Epidermal melanocyte (primary cell): ENCODE results near the gene RFTN1.

Experiments used
- DNase-seq: peaks from one replicate; pipeline ENCODE4 v3.0.0; 2011; ENCODE audit warnings: low spot score; ENCODE audit not compliant: insufficient read length

RFTN1 gene

DNA sequence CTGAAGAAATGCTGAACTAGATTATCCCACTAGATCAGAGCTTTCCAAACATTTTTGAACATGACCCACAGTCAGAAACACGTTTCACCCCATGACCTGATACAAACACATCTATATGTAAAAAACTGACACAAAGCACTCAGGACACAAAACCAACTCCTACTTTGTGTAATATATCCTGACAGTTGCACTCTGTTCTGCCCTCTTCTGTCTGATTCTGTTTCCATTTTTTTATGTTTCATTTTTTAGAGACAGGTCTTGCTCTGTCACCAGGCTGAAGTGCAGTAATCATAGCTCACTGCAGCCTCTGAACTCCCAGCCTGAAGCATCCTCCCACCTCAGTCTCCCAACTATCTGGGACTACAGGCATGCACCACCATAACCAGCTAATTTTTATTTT lies 15.8 kb upstream of the RFTN1 start:
- DNase-seq, result no peak

DNA sequence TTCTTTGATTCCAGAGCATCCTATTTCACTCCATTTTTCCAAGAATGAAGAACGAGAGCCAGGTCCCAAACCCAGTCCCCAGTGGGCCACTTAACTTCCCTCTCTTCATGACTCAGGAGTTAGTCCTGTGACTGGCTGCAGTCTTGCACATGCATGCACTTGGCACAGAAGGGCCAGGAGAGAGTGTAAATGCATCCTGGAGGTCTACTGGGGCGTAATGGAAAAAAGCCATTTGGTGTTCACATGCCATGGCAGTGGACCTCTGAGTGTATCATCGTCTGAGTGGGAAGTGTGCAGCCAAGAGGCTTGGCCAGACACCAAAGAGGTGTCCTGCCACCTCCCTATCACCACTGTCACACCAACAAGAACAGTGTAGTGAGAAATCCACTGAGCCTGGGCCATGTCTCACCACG lies 15.1 kb upstream of the RFTN1 start:
- no peak for DNase-seq

DNA sequence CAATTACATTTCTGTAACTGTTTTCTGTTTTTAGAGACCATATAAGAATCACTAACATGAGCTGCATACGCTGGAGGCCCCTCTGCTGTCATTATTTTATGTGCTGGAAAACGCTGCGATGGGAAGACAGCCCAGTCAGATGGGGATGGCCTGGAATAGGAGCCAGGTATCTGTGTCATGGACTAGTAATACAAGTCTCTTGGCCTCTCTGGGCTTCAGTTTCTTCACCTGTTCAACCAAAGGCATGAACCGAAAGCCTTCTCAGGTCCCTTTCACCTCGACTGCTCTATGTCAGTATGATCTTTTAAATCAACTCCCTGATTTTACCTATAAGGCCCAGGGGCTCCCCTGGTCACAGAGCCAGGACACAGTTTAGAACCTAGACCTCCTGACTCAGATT lies 14.6 kb upstream of the RFTN1 start:
- no peak for DNase-seq

DNA sequence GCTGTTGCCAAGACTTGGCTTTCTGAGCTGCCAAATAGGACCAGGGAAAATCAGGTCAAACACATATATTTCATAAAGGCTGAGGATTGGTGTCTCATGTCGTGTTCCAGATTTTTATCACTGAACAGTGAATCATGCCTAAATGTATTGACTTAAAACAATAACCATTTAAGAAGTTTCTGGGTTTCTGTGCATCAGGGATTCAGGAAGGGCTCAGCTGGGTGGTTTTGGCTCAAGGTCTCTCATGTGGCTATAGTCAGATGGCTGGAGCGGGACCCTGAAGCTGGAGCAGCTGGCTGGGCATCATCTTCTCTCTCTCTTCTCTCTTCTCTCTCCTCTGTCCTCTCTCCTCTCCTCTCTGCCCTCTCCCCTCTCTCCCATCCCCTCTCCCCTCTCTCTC lies 10.7 kb upstream of the RFTN1 start:
- no peak for DNase-seq

DNA sequence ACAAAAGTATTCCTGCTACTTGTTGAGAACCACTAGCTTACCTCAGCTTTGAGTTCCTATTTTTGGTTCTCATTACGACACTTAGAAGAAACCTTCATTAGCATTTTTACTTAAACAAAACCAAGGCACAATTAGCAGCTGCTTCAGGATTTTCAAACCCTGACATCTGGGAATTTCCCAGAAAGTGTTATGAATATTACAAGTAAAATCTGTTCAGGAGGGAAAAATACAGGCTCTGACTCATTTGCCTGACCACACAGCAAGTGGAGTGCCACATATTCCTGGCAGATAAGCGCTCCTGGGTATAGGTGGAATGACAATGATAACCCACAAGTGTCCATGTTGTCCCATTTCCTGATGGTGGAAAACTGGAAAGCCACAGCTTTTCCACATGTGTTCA lies 10.3 kb upstream of the RFTN1 start:
- no peak for DNase-seq

DNA sequence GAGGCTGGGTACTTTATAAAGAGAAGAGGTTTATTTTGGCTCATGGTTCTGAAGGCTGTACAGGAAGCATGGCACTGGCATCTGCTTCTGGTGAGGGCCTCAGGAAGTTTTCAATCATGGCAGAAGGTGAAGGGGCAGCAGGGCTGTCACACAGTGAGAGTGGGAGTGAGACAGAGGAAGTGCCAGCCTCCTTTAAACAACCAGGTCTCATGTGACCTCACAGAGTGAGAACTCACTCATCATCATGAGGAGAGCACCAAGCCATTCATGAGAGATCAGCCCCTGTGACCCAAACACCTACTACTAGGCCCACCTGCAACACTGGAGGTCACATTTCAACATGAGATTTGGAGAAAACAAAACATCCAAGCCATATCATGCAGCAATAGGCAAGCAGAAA lies 9.3 kb upstream of the RFTN1 start:
- DNase-seq, result no peak

DNA sequence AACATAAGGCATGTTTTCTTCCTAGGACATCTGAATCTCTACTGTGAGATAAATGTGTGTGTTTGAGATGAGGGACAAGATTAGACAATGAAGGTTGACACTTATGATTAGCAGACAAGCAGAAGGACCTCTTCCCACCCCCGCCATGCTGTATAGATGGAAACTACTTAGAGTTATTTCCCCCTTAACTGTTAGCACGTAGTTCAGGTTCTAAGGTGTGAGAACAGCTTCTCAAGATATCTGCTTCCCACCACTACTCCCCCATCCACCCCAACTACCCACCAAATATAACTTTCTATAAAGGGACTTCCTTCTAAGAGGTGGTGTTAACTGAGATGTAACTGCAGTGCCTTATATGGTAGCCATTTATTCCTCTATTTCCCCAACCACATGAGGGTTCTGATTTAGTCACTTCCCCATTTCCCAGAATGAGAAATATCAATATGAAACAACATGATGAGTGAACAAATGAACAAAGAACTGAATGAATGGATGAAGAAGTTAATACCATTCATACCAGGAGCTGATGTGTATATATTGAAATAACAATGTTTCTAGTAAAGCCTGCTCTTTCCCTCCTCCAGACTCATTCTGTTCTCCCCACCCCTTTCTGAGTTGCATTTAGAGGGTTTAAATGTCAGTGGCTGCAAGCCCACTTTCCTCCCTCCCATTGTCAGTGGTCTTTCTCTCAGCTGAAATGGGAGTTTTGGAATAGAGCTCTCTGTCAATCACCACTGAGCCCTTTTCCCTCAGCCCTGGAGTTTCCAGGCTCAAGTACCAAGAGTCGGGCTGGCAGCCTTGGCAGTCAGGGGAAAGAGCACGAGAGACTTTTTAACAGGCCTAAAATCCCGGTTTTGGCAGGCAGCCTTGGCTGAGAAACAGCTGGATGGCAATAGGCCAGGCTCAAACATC lies 7.7 kb upstream of the RFTN1 start:
- no peak for DNase-seq

DNA sequence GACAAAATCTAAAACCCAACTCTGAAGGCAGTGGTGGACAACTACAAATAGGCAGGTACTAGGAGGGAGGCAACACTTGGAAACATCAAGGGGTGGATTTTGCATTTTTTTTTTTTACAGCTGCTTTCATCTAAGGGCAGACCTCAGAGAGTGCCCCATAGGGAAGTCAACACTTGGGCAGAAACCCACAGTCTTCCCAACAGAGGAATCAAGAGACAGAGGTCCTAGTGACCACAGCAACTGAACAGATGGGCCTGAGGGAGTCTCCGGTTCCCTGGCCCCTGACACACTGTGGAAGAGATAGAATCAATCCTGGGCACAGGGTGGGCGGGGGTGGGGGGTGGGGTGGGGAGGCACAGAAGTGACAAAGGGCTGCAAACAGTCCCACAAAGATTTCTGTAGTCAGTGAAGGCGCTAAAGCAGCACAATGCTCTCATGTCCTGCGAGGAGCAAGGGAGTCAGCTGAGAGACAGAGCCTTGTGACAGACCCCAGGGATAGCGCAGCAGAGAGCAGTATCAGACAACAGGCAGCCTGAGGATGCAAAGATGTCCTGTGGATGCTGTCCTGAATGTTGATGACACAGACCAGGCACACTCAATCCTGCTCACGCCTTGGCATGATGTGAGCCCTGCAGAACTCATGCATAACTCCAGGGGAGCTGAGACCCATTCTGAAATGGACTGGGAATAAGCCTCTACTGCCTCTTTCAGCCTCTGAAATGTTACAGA lies 6.9 kb upstream of the RFTN1 start:
- DNase-seq, result no peak

DNA sequence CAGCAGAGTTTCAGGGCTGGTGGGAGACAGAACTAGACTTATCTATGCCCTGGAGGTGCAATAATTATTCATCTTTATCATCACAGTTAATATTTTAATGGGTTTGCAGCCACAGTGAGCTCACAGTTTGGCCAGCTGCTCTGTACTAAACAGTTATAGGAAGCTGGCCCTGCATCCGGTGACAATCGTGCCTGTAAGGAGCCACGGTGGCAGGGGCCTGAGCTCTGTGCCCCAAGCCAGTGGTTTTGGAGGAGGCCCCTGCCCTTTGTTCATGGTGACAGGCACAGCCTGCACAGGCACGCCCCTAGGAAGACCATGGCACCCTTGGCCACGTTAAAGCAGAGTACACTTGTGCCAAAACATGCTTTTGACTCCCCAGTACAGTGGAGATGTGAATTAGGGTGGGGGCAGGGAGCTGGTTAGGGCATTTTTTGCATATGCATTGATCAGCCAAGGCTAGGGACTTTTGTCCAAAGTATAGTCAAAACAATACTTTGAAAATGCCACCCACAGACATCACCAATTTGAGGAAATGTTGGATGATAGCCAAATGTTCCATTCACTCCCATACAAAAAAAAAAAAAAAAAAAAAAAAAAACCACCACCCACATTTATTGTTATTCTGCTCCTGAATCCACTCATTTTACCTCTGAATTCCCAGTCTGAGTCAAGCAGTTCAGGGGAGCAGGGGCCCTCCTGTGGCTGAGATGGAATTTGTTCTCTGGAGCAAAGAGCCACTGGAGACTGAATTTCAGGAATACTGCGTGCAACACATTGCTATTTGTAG lies 3.4 kb upstream of the RFTN1 start:
- no peak for DNase-seq

DNA sequence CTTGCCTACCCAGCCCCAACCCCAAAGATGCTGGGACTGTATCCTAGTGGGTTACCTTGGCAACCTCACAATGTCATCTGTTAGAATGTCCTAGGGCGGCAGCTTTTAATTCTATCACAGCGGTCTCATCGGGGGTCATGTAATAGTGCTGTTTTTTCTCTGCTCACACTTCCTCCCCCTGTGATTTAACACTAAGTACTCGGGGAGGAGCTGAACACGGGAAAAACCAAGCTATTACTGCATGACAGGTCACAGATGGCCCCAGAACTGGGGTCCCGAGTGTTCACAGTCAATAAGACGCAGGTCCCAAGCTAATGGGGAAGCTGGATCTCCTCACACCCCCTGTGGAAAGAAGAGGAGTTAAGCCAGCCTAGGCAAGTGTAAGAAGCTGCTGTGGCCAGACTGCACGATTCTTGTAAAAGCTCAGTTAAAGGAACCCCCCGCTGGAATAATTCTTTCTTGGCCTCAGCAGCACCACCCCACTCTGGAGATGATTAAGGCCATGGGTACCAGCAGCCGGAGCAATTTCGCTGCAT lies 2.5 kb upstream of the RFTN1 start:
- no peak for DNase-seq

DNA sequence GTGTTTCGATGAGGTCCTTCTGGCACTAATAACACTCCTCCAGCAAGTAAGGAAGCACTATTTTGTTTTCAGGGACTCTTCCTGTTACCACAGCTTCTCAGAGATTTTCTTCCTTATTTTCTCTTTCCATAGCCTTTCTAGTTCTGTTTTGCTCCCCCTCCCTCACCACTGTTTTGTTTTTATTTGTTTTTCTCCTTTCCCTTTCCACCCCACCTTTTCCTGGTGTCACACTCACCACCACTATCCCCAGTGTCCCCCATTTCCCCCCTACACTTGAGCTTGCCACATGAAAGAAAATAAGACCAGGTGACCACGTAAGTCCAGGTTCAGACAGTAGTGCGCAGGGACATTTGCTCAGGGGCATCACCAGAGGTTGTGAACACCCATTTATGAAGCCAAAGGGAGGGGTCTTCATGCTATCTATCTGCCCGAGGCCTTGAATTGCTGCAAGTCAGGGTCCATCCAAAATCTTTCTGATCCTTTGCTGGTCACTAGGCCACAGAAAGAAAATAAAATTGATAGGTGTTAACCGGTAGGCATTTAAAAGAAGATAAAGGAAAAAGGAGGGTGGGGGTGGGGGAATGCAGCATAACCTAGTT lies 1.4 kb upstream of the RFTN1 start:
- no peak for DNase-seq

DNA sequence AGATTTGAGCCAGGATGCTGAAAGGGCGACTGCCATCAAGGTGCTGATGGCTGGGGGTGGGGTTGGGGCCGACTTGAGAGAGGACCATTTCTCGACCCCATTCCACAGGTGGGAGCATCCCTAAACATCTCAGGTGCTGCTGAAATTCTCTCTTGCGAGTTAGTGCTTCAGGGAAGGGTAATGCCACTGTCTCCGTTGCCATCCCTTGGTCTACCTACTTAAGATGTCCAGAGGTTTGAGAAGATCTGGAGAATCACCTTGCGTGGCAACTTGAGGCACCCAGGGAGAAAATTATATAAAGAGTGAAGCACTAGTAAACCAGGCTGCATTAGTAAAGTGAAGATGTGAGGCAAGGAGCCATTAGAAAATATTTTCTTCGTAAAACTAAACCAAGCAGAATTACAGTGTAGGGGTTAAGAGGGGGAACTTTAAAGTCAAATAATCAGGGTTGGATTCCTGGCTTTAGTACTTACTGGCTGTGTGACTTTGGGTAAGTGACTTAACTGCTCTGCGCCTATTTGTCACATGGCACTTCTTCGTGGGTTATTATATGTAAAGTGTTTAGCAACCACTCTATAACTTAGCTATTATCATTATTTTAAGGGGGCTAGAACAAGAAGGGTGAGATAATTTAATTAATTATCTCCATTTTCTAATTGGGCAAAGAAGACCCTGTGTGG lies 662 bp upstream of the RFTN1 start:
- no peak for DNase-seq

DNA sequence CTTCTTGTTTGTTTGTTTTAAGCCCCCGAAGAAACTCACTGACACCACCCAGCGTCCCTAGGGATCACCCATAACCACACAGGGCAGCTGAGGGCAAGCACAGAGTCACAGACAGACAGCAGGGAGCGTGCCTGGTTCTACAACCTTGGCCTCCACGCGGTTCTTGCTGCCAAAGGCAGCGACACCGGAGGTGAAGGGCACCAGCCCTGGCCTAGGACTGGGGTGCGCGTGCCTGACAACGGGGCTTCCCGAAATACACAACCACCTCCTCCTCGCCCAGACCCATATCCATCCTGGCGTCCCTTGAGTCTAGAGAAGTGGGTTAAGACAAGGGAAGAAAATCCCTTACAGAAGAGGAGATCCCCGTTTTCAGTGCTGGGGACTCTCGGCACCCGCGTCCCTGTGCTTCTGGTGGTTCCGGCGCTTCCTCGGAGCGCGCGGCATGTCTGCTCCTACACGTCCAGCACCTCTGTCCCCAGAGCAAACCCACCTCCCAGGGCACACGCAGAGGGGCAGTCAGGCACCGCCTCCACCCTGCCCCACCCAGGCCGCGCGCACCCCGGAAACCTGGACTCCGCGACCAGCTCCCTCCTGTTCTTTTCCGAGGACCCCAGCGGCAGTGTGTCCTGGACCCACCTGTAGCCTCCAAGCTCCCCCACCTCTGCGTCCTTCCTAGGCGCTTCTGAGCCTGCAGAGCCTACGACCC lies 911 bp downstream of the RFTN1 start:
- DNase-seq, result no peak

DNA sequence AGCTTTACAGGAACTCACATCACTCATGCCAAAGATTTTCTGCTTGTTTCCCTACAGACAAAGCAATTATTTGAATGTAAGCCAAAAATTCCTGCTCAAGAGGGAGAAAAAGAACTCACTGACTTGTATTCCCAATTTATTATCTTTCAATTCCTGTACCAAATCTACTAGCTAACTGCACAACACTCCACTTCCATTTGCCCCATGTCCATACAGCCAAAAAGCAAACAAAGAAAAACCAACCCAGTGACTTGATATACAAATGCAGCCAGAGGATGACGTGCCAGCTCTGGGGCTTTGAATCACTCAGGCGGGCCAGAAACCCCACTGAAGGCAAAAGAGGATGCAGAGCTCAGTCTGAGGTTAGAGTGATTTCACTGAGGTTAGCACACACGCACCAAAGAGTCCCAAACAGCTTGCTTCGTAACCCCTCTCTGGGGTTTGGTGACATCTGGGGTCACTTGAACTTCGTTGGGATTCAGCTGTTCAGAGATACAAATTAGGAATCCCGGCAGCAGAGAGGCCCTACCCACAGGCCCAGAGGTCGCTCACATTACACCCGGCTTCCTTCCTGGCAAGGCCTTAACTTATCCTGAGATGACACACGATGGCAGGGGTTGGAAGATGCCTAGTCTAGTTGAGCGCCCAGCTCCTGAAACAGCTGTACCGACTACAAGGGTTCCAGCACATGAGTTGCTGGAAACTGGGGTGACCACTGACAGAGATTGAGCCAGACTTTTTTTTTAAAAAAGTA lies 1.6 kb downstream of the RFTN1 start:
- DNase-seq, result peak; percentile 53

DNA sequence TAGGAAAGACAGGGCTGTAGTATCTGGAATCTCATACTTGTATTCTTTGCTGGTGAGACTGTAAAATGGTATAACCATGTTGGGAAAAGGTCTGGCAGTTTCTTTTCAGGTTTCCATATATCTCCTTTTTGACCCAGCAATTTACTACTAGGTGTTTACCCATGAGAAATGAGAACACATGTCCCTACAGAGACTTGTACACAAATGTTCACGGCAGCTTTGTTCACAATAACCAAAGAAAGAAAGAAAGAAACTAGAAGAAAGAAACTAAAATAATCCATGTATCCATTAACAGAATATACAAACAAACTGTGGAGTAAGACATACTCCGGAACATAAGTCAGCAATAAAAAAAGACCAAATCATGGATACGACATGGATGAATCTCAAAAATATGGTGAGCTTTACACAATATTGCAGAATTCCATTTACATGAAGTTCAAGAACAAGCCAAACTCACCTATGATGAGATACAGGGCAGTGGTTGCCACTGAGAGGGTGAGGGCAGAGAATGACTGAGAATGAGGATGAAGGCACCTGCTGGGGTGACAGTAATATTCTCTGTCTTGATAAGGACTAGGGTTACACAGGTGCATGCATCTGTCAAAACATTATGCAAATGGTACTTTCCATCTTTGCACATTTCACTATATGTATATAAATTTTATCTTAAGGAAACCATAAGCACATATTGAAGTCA lies 2.7 kb downstream of the RFTN1 start:
- no peak for DNase-seq

DNA sequence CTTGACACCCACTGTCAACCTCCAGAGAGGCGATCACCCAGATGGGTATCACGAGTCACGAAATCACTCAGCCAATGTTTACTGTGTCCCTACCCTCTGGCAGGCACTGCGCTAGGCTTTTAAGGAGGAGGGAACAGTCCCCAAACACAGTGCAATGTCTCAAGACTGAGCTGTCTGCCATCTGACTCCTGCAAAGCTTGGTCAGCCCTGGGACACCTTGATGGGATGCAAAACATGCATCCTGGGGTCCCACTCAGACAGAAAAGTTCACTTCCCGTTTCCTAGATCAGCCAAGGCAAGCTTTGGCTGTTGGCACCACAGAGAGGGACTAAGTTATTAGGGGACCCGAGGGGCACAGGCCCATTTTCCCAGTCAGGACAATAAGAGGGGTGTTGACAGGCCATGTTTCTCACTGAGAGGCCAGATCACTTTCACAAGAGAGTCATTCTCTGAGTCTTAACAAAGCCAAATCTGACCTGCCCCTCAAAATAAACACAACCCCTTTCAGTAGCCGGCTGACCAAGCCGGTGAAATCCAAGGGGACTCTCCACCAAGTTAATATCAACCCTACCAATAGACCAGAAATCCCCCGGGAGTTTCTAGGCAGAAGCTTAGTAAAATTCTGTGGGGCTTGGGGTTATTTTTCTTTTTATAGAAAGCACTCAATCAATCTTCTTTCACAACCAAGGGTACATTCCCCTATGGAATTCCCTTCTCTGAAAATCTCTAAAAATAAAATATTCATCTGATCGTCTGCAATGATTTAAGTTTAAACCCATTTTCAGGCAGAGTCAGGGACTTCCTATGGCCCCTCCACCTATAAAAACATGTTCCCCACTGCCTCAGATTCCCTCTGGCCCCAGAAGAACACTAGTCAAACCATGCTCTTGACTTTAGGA lies 3.5 kb downstream of the RFTN1 start:
- no peak for DNase-seq

DNA sequence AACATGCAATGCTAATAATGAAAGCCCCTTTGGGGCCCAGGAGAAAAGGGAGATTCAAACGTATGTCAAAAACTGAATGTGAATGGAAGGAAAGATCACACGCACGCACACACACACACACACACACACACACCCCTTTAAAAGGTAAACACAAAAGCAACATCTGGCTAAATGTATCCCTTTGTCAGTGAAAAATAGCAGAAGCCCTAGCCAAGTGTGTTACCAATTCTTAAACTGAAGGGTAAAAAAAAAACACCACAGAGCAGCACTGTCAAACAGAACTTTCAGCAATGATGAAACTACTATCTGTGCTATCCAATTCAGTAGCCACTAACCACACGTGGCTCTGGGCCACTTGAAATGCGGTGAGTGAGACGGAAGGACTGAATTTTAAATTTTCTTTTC lies 4.9 kb downstream of the RFTN1 start:
- no peak for DNase-seq

DNA sequence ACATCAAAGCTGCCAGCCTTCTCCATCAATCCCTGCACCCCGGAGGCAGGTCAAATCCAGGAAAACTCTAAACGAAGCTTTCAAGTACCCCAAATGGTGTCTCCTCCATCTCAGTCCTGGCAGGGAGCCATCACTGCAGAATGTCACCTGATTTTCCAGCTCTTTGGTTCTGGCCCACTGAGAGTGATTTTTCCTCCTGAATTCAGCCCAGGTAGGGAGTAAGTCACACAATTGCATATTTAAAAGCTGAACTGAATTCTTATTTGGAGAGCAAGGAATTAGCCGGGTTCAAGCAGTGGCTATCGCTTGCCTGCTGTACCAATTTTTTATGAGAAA lies 5.3 kb downstream of the RFTN1 start:
- no peak for DNase-seq
